NCI-H526 treated with DMSO at 0.1 percent for 48 hours (cell line): Measurements from ENCODE around the gene GNG14.
"Not testable (repeated sequence)": the region's sequence is repeated elsewhere in the genome, so short reads cannot be mapped to it uniquely, and the experiment has no call there.

Experiments
- DNase-seq: peaks from one replicate; lab custom pipeline; 2025; lab: John Stamatoyannopoulos, UW

The GNG14 gene

DNA sequence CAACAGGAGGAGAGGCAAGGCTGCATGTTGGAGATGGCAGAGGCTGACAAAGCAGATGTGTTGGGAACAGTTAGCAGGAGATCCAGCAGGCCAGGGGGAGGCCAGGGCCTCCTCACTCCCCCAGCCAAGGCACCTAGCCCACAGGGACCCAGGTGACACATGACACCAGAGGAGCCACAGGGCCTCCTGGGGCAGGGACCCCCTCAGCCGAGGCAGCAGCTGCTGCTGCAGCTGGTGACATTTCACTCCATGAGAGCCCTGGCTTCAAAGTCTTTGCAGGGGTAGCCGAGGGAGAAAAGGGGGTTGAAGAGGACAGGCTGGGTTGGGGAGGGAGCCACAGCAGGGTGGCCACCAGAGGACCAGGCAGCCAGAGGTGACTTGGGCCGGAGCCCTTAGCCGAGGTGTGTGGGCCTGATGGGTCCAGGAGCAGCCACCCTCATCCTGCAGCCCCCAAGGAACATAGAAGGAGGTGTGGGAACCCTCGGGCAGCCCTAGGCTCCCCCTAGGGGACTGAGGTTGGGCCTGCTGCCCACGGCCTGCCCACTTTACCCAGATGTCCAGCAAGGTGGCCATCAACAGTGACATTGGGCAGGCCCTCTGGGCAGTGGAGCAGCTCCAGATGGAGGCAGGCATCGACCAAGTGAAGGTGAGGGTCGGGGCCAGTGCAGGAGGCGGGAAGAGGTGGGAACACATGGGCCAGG lies at the start of gene GNG14:
Gene GNG14 (plus strand): TSS at position 503 of the 701 bp plus-strand sequence. CDS start 51 bp downstream, at position 554.
- DNase-seq: no peak

DNA sequence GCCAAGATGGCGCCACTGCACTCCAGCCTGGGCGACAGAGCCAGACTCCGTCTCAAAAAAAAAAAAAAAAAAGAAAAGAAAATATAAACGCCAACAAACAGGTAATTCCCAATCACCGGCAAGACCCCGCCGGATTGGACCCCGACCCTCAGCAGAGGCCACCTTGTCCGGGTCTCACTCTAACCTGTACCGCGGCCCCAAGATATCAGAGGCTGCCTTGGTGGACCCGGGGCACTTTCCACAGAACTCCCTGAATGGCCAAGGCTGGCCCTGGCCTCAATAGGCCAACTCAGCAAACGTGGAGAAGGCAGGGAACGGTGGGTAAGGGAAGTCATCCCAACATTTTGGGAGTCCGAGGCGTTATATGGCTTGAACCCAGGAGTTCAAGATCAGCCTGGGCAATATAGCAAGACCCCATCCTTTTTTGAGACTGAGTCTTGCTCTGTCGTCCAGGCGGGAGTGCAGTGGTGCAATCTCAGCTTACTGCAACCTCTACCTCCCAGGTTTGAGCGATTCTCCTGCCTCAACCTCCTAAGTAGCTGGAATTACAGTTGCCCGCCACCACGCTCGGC lies 49.1 kb upstream of the GNG14 start:
- no peak for DNase-seq

DNA sequence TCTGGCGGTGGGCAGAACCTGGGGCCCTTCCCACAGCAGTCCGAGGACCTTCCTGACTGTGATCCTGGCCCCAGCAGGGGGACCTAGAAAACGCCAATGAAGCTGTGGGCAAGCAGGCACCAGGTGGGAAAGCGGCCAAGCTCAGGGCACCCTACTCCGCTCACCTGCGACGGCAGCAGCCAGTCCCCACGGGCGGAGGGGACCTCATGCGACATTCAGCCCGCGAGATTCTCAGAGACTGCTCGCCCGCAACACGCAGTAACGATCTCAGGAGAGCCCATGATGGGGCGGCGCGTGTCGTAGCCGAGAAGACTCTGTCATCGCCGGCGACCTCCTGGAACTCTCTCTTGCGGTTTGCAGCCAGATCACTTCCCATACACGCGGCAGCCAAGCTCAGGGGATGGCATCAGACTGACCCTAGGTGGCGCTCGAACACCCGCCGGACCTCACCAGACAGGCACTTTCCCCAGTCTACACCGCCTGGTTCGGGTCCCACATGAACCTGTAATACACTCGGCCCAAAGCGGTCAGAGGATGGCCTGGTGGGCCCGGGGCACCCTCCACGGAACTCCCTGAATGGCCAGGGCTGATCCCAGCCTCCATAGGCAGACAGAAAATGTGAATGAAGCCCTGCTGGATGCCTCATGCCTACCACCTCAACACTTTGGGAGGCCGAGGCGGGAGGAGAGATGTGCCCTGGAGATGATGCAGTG lies 47.7 kb upstream of the GNG14 start:
- DNase-seq: peak; percentile 22

DNA sequence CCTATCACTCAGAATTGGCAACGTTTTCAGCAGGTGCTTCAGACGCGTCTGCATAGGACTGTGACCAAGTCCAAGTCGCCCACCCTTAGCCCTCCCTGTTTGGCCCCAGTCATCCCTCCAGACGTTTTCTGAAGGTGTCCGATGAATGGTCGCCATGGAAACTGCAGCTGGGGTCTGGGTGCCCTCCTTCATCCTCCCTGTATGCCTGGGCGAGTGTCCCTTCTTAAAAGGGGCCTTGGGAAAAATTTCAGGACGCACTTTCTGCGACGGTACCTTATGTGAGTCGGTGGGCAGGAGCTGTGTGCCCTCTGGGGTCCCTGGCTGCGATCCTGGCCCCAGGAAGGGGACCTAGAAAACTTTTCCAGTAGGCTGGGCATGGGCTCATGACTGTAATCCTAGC lies 46.3 kb upstream of the GNG14 start:
- no peak for DNase-seq

DNA sequence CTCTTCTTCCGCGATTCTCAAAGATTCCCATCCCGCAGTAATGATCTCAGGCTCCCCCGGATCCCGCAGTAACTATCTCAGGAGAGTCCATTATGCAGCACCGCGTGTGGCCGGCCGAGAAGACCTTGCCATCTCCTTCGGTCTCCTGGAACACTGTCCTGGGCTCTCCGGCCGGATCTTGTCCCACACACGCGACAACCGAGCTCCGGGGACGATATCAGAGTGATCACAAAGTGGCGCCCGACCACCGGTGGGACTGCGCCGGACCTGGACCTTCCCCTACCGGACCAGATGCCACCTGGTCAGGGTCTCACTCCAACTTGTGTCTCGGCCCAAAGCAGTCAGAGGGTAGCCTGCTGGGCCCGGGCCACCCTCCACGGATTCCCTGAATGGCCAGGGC lies 45.3 kb upstream of the GNG14 start:
- DNase-seq: no peak

DNA sequence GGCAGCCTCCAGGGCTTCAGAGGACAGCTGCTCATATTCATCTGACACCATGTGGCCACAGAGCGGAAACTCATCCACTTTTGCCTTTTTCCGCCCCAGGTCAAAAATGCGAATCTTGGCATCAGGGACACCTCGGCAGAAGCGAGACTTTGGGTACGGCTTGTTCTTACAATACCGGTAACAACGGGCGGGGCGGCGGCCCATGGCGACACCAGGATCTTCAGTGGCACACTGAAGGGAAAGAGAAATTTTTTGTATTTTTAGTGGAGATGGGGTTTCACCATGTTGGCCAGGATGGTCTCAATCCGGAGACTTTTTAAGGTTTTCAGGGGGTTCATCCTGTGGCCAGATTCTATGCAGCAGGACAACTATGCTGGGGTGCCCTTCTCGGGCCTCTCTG lies 44.1 kb upstream of the GNG14 start:
- DNase-seq: not testable (repeated sequence)

DNA sequence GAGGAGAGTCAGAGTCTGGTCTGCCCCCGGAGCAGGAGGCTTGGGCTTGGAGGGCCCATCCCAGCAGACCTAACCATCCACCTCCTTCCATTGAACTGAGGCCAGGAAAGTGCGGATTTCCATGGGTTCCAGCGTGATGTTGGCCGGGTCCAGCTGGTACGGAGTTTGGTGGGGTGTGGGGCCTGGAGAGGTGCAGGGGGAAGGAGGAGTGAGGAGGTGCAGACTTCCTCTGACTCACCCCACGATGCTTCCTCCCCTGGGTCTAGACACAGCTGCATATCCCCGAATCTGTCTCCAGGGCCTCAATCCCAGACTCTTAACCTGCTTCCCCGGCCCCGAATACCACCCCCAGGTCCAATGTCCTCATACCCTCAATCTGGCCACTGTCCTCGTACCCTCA lies 41.2 kb upstream of the GNG14 start:
- DNase-seq: no peak

DNA sequence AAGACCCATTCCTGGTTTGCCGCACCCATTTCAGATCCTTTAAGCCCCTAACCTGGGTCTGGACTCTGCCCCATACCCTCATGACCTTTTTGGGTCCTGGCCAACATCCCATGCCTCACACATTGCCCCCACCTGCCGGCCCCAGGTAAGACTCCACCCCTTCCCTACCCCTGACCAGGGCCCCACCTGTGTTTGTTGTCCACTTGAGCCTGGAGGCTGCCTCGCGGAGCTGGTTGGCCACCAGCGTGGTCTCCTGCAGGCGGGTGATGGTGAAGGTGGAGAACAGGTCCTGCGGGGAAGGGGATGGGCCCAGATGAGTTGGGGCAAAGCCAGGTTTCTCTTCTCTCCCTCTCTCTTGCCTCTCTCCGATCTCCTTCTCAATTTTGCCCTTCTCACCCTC lies 40.8 kb upstream of the GNG14 start:
- no peak for DNase-seq

DNA sequence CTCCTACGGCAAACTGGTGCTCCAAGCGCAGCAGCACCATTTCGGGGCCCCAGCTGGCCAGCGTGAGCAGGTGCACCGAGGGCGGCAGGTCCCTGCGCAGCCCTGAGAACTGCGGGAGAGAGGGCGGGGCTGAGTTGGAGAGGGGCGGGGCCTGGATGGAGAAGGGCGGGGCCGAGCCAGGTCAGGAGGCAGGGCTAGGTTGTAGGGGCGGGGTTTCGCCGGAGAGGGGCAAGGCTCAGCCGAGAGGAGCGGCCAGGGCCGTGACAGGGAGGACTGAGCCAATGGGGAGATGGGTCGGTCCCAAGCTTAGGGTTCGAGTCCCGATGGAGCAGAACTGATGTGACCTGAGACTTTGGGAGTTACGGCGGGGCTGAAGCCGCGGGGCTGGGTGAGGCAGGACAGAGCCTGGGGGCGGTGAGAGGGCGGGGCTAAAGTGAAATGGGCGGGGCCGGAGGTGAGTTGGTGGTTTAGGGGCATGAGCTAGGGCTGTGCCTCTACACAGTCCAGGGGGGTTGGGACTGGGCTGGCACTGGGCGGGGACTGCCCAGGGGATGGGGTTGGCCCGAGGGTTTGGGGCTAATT lies 40.2 kb upstream of the GNG14 start:
- peak; percentile 22 for DNase-seq

DNA sequence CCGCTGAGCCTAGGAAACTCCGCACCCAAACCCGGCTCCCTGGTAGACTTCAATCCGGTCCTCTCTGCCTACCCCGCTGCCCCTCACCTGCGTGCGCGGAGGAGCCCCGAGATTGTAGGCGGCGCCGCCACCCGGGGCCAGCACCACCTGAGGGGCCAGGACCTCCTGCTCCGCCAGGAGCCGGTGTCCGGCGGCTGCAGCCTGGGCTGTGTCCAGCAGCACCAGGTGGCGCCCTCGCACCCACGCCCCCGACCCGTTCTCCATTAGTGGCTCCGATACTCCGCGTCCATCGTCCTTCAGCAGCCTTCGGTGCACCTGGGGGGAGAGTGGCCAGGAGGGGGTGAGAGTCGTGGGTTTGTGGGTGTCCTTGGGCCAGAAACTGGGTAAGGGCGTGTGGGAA lies 39.7 kb upstream of the GNG14 start:
- no peak for DNase-seq

DNA sequence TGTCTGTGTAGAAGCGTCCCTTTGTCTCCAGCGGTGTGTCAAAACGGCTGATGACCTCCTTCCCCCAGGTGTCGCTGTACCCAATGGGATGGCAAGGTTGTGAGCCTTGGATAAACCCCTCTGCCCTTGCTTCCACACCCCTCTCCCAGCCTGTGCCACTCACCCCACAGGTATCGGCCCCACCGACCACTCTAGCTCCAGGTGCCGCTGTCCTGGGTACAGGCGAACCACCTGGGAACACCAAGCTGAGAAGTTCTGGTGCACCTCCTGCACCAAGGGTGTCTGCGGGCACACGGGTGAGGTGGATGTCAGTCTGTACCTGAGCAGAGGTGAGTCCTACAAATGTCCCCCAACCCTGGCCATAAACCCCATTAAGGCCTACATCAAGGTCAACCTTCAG lies 37.9 kb upstream of the GNG14 start:
- DNase-seq: no peak

DNA sequence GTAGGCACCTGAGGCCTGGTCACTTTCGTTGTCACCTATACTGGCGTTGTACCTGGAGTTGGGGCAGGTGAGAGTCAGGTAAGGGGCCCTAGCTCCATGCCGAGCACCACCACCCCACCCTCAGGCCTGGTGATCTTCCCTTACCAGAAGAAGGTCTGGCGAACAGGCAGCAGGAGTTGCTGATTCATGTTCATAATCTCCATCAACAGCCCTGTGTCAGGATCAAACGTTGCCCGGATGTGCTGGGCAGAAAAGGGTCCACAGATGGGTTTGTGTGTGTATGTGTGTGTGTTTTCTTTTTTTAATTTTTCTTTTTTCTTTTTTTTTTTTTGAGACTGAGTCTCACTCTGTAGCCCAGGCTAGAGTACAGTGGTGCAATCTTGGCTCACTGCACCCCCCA lies 35.6 kb upstream of the GNG14 start:
- DNase-seq: no peak

DNA sequence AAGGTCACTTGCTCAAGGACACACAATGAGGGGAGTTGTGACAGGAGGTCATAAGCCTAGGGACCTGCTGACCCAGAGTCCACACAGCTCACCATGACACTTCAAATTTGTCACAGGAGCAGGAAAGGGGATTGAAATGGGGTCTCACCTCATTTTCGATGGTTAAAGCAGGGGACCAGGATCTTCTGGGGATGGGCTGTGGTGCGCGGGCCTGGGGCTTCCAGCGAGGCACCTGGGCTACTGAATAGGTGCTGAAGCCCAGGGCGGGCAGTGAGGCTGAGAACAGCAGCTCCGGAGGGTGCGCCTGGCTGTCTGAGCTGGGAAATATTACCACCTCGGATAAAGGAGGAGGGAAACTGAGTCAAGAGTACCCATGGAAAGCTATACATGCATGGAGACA lies 32.3 kb upstream of the GNG14 start:
- no peak for DNase-seq

DNA sequence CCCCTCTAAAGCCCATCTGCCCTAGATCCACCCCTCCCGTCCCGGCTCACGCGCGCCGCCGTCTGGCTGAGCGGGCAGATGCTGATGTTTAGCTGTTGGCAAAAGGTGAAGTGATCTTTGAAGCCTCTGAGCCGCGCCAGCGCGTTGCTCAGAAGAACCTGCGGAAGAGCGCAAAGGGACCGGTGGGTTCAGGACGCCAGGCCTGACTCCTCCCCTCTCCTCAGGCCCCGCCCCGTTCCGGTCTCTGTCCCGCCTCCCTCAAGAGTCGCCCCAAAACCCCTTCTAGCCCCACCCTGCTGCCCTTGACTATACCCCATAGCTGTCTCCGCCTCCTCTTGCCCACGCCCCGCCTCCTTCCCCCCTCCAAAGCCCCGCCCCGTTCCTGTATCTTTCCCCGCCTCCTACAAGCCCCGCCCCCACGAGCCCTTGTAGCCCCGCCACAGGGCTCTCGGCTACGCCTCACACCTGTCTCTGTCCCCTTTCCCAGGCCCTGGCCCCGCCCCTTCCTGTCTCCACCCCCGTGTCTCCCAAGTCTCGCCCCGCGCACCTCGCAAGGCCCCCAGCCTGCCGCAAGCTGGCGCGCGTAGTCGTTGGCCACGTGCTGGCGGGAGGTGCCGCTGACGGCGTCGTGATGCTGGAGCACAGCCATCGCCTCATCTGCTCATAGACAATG lies 30.8 kb upstream of the GNG14 start:
- no peak for DNase-seq

DNA sequence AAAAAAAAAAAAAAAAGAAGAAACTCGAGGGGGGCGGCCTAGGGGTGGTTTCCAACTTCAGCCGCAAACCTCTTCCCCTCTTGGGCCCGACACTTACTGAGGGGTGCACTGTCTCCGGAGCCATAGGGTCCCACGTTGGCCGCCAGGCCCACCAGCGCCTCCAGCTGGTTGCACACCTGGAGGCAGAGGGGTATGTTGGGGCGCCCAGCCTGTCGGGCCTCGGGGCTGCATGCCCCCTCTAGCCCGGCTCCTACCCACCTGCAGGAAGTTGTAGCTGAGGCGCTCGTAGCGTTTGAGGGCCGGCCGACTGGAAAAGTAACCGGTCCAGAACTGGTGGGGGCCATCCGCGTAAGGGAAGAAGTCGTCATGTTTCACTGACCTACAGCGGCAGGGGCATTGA lies 29.8 kb upstream of the GNG14 start:
- DNase-seq: no peak

DNA sequence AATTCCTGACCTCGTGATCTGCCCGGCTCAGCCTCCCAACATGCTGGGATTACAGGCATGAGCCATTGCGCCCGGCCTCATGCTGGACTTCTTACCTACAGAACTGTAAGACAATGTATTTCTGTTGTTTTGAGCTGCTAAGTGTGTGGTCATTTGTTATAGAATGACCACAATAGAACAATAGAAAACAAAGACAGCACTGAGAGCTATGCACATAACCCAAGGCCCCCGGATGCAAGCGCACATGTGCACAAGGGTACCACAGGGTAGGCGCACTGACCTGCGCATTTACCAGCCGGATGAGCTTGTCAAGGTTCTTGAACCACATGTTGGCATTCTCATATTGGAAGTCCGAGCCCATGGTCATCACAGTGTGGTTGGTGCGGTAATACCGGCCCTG lies 26.8 kb upstream of the GNG14 start:
- DNase-seq: no peak

DNA sequence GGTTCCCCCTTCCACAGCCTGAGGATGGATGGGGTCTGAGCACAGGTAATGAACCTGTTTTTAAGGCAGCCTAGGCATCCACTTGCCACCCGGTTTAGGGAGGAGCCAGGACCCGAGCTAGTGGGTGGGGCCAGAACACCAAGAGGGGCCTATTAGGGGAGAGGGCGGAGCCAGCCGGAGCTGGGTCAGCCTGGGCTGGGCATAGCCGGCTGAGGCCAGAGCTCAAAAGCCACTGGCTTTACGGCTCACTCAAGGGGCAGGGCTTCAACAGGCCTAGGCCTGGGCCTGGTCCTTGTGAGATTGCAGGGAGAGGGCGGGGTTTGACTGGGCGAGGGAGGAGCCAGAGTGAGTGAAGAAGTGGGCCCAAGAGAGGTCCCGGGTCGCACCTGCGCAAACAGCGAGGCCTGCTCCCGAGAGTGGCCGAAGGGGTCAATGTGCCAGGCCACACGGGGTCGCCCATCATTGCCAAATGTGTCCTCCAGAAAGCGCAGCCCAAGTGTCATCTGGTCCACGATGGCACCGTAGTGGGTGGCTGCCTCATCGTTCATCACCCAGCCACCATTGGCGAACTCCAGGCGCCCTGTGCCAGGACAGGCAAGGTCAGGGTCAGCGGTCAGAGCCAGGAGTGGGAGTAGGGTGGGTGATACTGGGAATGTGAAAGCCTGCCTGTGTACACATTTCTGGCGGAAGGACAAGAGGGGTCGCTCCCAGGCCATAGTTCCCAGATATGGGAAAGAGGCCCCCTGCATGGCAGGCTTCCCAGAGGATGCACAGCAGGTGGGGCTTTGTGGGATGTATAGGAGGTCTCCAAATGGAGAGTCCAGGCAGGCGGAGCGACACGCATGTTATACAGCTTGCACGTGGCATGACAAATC lies 23.2 kb upstream of the GNG14 start:
- no peak for DNase-seq

DNA sequence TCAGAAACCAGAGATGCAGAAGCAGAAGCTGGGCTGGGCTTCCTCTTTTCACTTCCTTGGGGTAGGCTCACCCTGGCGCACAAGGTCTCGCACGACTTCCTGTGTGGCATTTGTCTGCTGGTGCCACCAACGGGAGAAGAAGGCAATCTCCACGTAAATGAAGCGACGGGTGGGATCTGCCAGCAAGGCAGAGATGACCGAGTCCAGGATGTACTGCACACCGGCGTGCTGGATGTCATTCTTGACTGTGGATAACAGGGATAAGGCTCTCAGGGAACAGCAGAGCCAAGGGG lies 22.6 kb upstream of the GNG14 start:
- no peak for DNase-seq

DNA sequence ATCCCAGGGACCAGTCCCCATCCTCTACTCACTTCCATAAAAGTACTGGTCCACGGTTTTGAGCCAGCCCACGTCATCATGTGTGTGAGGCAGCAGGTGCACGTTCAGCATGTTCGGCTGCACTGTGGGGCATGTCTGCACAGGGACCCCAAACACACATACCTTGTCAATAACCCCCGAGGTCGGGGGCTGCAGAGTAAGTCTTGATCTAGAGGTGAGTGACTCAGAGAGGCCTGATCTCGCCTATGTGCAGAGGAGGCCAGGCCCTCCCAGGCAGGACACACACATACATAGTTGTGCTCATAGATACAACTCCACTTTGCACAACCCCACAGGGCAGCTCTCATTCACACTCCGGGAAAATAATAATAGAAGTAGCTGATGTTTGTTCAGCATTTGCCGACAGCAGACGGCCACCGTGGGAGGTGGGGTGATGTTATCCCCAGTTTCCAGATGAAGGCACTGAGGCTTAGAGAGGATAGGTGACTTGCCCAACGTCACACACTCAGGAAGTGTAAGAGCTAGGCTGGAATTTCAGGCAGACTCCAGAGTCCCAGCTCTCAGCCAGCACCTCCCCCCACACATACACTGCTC lies 22.0 kb upstream of the GNG14 start:
- DNase-seq: no peak

DNA sequence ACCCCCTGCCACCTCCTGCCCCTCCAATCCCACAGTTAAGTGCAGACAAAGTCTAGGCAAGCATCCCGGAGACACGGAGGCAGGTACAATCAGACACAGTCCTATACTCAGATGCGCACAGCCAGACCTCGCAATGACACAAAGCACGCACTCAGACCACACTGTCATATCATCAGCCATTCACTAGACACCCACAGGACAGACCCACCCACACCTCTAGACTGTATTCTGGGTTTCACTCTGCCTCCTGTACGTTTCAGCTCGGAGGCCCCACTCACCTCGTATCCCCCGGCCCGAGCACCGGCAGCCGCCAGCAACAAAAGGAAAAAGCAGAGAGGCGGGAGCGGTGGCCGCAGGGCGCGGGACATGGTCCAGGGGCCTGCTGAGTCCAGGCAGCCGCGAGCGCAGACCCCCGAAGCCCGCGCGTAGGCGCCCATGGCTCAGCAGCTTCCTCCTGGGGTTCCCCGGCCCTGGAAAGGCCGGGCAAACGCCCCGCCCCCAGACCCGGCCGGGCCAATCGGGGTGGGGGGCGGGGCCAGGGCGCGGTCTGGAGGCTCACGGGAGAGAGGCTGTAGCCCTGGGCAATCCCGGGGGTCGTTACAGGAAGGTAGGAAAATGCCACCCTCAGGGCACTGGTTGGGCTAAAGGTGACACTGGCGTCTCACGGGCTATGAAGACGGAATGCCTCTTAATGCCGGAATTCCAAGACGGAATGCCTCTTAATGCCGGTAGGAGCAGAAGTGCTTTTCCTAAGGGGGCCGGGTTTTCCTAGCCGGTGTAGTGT lies 21.3 kb upstream of the GNG14 start, which contains the start of the genes MAN2B1 and WDR83:
Gene MAN2B1 (minus strand): TSS at position 478 of the 784 bp plus-strand sequence. CDS start 41 bp downstream, at position 437.
Gene WDR83 (plus strand): TSS at position 543 of the 784 bp plus-strand sequence. CDS start 2,984 bp downstream, outside the sequence.
- DNase-seq: peak; percentile 15
